Astrocyte (in vitro differentiated cells and primary cell): ENCODE data around the gene CD44. TPM values are rescaled to one million over a fixed set of nuclear protein-coding genes. Genes with fewer than 3 reads are reported as not detected.

Experiments
- DNase-seq: peaks from one replicate; pipeline ENCODE4 v3.0.0-alpha.2; 2010; ENCODE audit warnings: low read depth
- FAIRE-seq: peaks from 2 replicates; lab custom pipeline; 2011; peaks lifted over from hg19 to GRCh38; lab: Jason Lieb, UNC
- H2AFZ ChIP-seq: 2 replicates; pipeline ENCODE4 v1.6.0; 2012; ENCODE audit warnings: low read depth, low read length, inconsistent platforms
- H3K27ac ChIP-seq: 2 replicates; pipeline ENCODE4 v1.5.1; 2011; ENCODE audit warnings: low read depth, low read length, inconsistent platforms
- H3K27me3 ChIP-seq: 2 replicates; pipeline ENCODE4 v1.6.0; 2011; ENCODE audit warnings: low read length, inconsistent platforms; ENCODE audit not compliant: insufficient read depth
- H3K36me3 ChIP-seq: 2 replicates; pipeline ENCODE4 v1.5.1; 2011; ENCODE audit warnings: low read length, inconsistent platforms; ENCODE audit not compliant: insufficient read depth
- H3K4me1 ChIP-seq: 2 replicates; pipeline ENCODE4 v1.5.1; 2011; ENCODE audit warnings: low read length, inconsistent platforms; ENCODE audit not compliant: insufficient read depth
- H3K4me2 ChIP-seq: 2 replicates; pipeline ENCODE4 v1.6.0; 2012; ENCODE audit warnings: low read length, inconsistent platforms
- H3K4me3 ChIP-seq: 2 replicates; pipeline ENCODE4 v1.5.1; 2011; ENCODE audit warnings: low read depth, mild to moderate bottlenecking, low read length, inconsistent platforms; ENCODE audit not compliant: insufficient read depth
- H3K79me2 ChIP-seq: 2 replicates; pipeline ENCODE4 v1.6.0; 2012; ENCODE audit warnings: mild to moderate bottlenecking, low read length, inconsistent platforms; ENCODE audit not compliant: insufficient read depth
- H3K9ac ChIP-seq: 2 replicates; pipeline ENCODE4 v1.6.0; 2012; ENCODE audit warnings: mild to moderate bottlenecking, low read length, inconsistent platforms
- H3K9me3 ChIP-seq: 2 replicates; pipeline ENCODE4 v1.5.1; 2012; ENCODE audit warnings: low read depth, mild to moderate bottlenecking, low read length, inconsistent platforms; ENCODE audit not compliant: insufficient read depth
- H4K20me1 ChIP-seq: 2 replicates; pipeline ENCODE4 v1.6.0; 2012; ENCODE audit warnings: low read length, inconsistent platforms; ENCODE audit not compliant: insufficient read depth
- H3K27ac Mint-ChIP-seq: one replicate; pipeline ENCODE4 v1.8.0; 2021; ENCODE audit warnings: mild to moderate bottlenecking, mixed read lengths; ENCODE audit not compliant: unreplicated experiment
- H3K27me3 Mint-ChIP-seq: one replicate; pipeline ENCODE4 v1.8.0; 2021; ENCODE audit warnings: low read depth, mixed read lengths; ENCODE audit not compliant: unreplicated experiment
- H3K36me3 Mint-ChIP-seq: one replicate; pipeline ENCODE4 v1.8.0; 2021; ENCODE audit warnings: low read depth, mixed read lengths; ENCODE audit not compliant: unreplicated experiment
- H3K4me1 Mint-ChIP-seq: one replicate; pipeline ENCODE4 v1.8.0; 2021; ENCODE audit warnings: low read depth, mixed read lengths; ENCODE audit not compliant: unreplicated experiment
- H3K4me3 Mint-ChIP-seq: one replicate; pipeline ENCODE4 v1.8.0; 2021; ENCODE audit warnings: mild to moderate bottlenecking, moderate library complexity, mixed read lengths; ENCODE audit not compliant: unreplicated experiment
- H3K9me3 Mint-ChIP-seq: one replicate; pipeline ENCODE4 v1.8.0; 2021; ENCODE audit warnings: mild to moderate bottlenecking, mixed read lengths; ENCODE audit not compliant: unreplicated experiment
- CTCF ChIP-seq: IDR thresholded peaks from 2 replicates; pipeline ENCODE4 v1.5.1; 2011; ENCODE audit warnings: low read depth, mild to moderate bottlenecking, inconsistent platforms, low read length, moderate library complexity; ENCODE audit not compliant: insufficient read depth
- EZH2 ChIP-seq: IDR thresholded peaks from 2 replicates; pipeline ENCODE4 v1.6.1; 2012; ENCODE audit warnings: mild to moderate bottlenecking, low read length, inconsistent platforms; ENCODE audit not compliant: insufficient read depth
- total RNA-seq: library from RNA; stranded (reverse); gene quantifications from 2 replicates; pipeline ENCODE4 v1.2.1, GENCODE V29; 2021

The CD44 gene
- total RNA-seq, 1 donor from 2014 or later: 154 TPM

- H3K4me2 ChIP-seq: no peak overlapping the region
- no peak overlapping the region for H2AFZ ChIP-seq
- Mint-ChIP-seq H3K4me1 (peaks cover 27% of the 10 kb centered on the region), H3K36me3 (peaks cover 2% of the 10 kb centered on the region), H3K4me3 (no peak overlapping the region), H3K9me3 (no peaks in the 10 kb centered on the region), H3K27me3 (no peaks in the 10 kb centered on the region), H3K27ac (no peak overlapping the region)
- peaks cover 38% of the 10 kb centered on the region for H4K20me1 ChIP-seq
- no peak overlapping the region for H3K4me3 ChIP-seq
- TF ChIP-seq EZH2: no peak
- no peak for TF ChIP-seq CTCF
- DNase-seq (no peak), FAIRE-seq (no peak)
- peaks cover 37% of the 10 kb centered on the region for H3K4me1 ChIP-seq
- H3K9me3 ChIP-seq: no peaks in the 10 kb centered on the region
- peaks cover 93% of the 10 kb centered on the region for H3K79me2 ChIP-seq
- H3K9ac ChIP-seq: no peak overlapping the region
- no peak overlapping the region for H3K27ac ChIP-seq
- H3K27me3 ChIP-seq: no peaks in the 10 kb centered on the region
- H3K36me3 ChIP-seq: peaks cover 22% of the 10 kb centered on the region
Observed at GRCh38 chr11:35173011-35173511, 34.1 kb downstream of the CD44 start.

GRCh38 chr11:35173616-35174566 lies 34.9 kb downstream of the CD44 start:
- Histone ChIP-seq H3K4me2 (peak overlapping the region; percentile 72), H3K27me3 (no peaks in the 10 kb centered on the region), H2AFZ (no peak overlapping the region), H4K20me1 (peaks cover 42% of the 10 kb centered on the region), H3K9me3 (no peaks in the 10 kb centered on the region), H3K36me3 (peaks cover 30% of the 10 kb centered on the region), H3K79me2 (peaks cover 93% of the 10 kb centered on the region), H3K4me1 (peaks cover 39% of the 10 kb centered on the region), H3K27ac (peak overlapping the region; percentile 79), H3K9ac (peak overlapping the region; percentile 4), H3K4me3 (no peak overlapping the region)
- no peak for TF ChIP-seq CTCF
- TF ChIP-seq EZH2: no peak
- Mint-ChIP-seq H3K4me3 (no peak overlapping the region), H3K27me3 (no peaks in the 10 kb centered on the region), H3K4me1 (peaks cover 24% of the 10 kb centered on the region), H3K9me3 (no peaks in the 10 kb centered on the region), H3K27ac (no peak overlapping the region), H3K36me3 (no peaks in the 10 kb centered on the region)
- FAIRE-seq (no peak), DNase-seq (no peak)

- H3K27ac Mint-ChIP-seq: peak overlapping the region; percentile 43
- TF ChIP-seq EZH2 (no peak), CTCF (no peak)
Observed at GRCh38 chr11:35174666-35175065, 35.7 kb downstream of the CD44 start.

More at GRCh38 chr11:35174666-35175065, 35.7 kb downstream of the CD44 start:
- Histone ChIP-seq H4K20me1 (peaks cover 45% of the 10 kb centered on the region), H3K4me1 (peaks cover 47% of the 10 kb centered on the region), H3K27me3 (no peaks in the 10 kb centered on the region), H3K4me3 (no peak overlapping the region), H3K9me3 (no peaks in the 10 kb centered on the region), H2AFZ (no peak overlapping the region), H3K79me2 (peaks cover 93% of the 10 kb centered on the region), H3K36me3 (peaks cover 29% of the 10 kb centered on the region), H3K4me2 (peak overlapping the region; percentile 72), H3K27ac (peak overlapping the region; percentile 79), H3K9ac (peak overlapping the region; percentile 48)
- Mint-ChIP-seq H3K4me1 (peaks cover 28% of the 10 kb centered on the region), H3K36me3 (no peaks in the 10 kb centered on the region), H3K9me3 (no peaks in the 10 kb centered on the region), H3K4me3 (peak overlapping the region; percentile 17), H3K27me3 (no peaks in the 10 kb centered on the region)
- DNase-seq: peak; percentile 92
- no peak for FAIRE-seq
